Heart left ventricle (tissue), 16 donors: ENCODE measurements around the gene SASS6. TPM values are rescaled to one million over a fixed set of nuclear protein-coding genes. Genes with fewer than 3 reads are reported as not detected.

ENCODE experiments used
- ATAC-seq, 4 donors: fragments of 200-7000 bp; cut with Tn5 transposase; one replicate each; pipeline ENCODE4 v1.9.1; 2020 to 2022; ENCODE audit warnings: moderate library complexity in 4 of 4, mild to moderate bottlenecking in 3 of 4, moderate number of reproducible peaks in 1 of 4
- DNase-seq, 5 donors: peaks; one replicate each; pipeline ENCODE4 v3.0.0-alpha.2; 2020
- H3K27ac ChIP-seq, 12 donors: fragments of 200-600 bp; sonication (generic) in 4 of 12; one replicate each; pipeline versions ENCODE4 v1.5.0 to v1.8.0; 2016 to 2022; ENCODE audit warnings: mild to moderate bottlenecking in 2 of 12
- H3K27me3 ChIP-seq, 9 donors: fragments of 200-600 bp; sonication (generic) in 2 of 9; one replicate each; pipeline versions ENCODE4 v1.5.1 to v1.8.0; 2016 to 2022; ENCODE audit warnings: mild to moderate bottlenecking in 3 of 9
- H3K36me3 ChIP-seq, 9 donors: fragments of 200-600 bp; sonication (generic) in 2 of 9; one replicate each; pipeline versions ENCODE4 v1.5.0 to v1.8.0; 2018 to 2022; ENCODE audit warnings: mild to moderate bottlenecking in 2 of 9
- H3K4me1 ChIP-seq, 12 donors: fragments of 200-600 bp; sonication (generic) in 4 of 12; one replicate each; pipeline versions ENCODE4 v1.5.0 to v1.8.0; 2016 to 2022; ENCODE audit warnings: mild to moderate bottlenecking in 3 of 12
- H3K4me3 ChIP-seq, 12 donors: fragments of 200-600 bp; sonication (generic) in 4 of 12; one replicate each; pipeline versions ENCODE4 v1.5.0 to v1.8.0; 2017 to 2022; ENCODE audit warnings: mild to moderate bottlenecking in 9 of 12, moderate library complexity in 4 of 12
- H3K9me3 ChIP-seq, 12 donors: fragments of 200-600 bp; sonication (generic) in 4 of 12; one replicate each; pipeline versions ENCODE4 v1.5.0 to v1.8.0; 2016 to 2022; ENCODE audit warnings: mild to moderate bottlenecking in 1 of 12
- CTCF ChIP-seq, 12 donors: fragments of 200-600 bp; sonication (generic) in 4 of 12; IDR thresholded peaks; one replicate each; pipeline versions ENCODE4 v1.5.0 to v1.8.0; 2018 to 2022; ENCODE audit warnings: antibody characterized with exemption in 12 of 12, mild to moderate bottlenecking in 5 of 12
- POLR2A ChIP-seq, 2 donors: fragments of 450-650 bp; IDR thresholded peaks; one replicate each; pipeline ENCODE4 v1.6.1; 2017; ENCODE audit warnings: antibody characterized with exemption in 2 of 2, mild to moderate bottlenecking in 2 of 2, moderate library complexity in 2 of 2
- WGBS, 4 donors: extraction: QIAGEN DNeasy Blood & Tissue Kit in 2 of 4; methylation state at CpG; one replicate each; pipeline versions ENCODE4 v1.1.5 to v1.1.7; 2013 to 2018; 5-methylcytosine and 5-hydroxymethylcytosine counted together
- intact Hi-C, 10 donors: fragments of 100-400 bp; cut with DNase I; formaldehyde crosslinking; loops; one replicate each; pipeline versions ENCODE4 v1.11.1 to v1.14.2; 2022
- polyA plus RNA-seq, 2 donors: library from polyadenylated mRNA; stranded (reverse); fragments of 200-250 nt; gene quantifications; one replicate each; pipeline ENCODE4 v1.2.3, GENCODE V29; 2013
- total RNA-seq, 9 donors: library from RNA; depleted of rRNA in 2 of 9; stranded (reverse); fragments of >200 nt in 2 of 9; fragmentation: NEBNext Ultra II Directional in 3 of 9; extraction: Animal tissue kit (Norgen Biotek cat#: 25700) in 3 of 9; gene quantifications; one replicate each; pipeline versions ENCODE4 v1.1.0 to v1.2.4, GENCODE V29; 2016 to 2023
- donor health status: ischemic (EF 13 %, LVEDD 7.1; RV severe dilation, severe dysfunction).
- donor health status: healthy with polysubstance abuse.
- donor health status: DM: no; HTN: yes; CAD: no.
- donor health status: DM: no; HTN: no; CAD: no.
- donor health status: ischemic (EF 25% LVEDD 6.9; RV normal size, moderate dysfunction).
- donor health status: ischemic (EF 25% LVEDD 5.7; RV mildly dilated, moderate dysfunction).
- donor health status: healthy.
- donor health status: DM: yes; HTN: yes; CAD: no.
- donor health status: ischemic (EF 35%, LVEDD 5.7; RV mildly dilated, moderate dysfunction).
- donor health status: nonischemic (EF 11% LVEDD 7.7; RV severe dilation, severe dysfunction).
- donor health status: DM: yes; HTN: yes; CAD: no.
- donor health status: PGD.
- donor health status: ischemic (EF 29% LVEDD 5.4; RV normal size, mild dysfunction).
- donor health status: nonischemic (EF 23%, LVEDD 6.1; RV moderate dilation, normal function).

The SASS6 gene
- total and polyA plus RNA-seq, 11 donors = 1.1 to 2.2 (median 1.6) TPM

DNA sequence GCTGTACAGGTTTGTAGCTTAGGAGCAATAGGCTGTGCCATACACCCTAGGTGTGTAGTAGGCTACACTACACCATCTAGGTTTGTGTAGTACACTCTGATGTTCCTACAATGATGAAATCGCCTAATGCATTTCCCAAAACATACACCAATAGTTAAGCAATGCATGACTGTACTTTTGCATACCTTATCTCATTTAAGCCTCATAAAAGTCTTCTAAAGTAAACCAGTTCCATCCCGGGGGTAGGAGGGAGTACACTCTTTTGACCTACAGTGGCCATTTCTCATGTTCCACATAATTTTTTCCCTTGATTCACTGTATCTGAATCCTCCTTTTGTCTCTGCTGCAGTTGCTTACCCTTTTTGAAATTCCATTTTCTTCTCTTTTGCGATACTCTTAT, 12.4 kb upstream of the SASS6 start:
- Histone ChIP-seq H3K27ac (no peak overlapping the region), H3K9me3 (no peaks in the 10 kb centered on the region), H3K27me3 (no peaks in the 10 kb centered on the region), H3K4me3 (no peak overlapping the region), H3K4me1 (peaks cover 0 to 7% (median 0%) of the 10 kb centered on the region in 12 donors), H3K36me3 (peaks cover 0 to 100% (median 99%) of the 10 kb centered on the region in 9 donors)
- TF ChIP-seq POLR2A (IDR thresholded peaks at IDR 0.05) (no peak), CTCF (IDR thresholded peaks at IDR 0.05) (no peak)
- DNase-seq = no peak
- no peak for ATAC-seq
- WGBS, 4 donors = 92 to 96% (median 95%) methylated on average over 3 of the region's 3 CpGs
- intact Hi-C loops = loop anchor here in 5 of 10 donors (5.0 to 10.0 kb wide), 7 partner anchors 120 to 322 kb away; partner anchors contain the start of gene RTCA (in 1 of the 5)

DNA sequence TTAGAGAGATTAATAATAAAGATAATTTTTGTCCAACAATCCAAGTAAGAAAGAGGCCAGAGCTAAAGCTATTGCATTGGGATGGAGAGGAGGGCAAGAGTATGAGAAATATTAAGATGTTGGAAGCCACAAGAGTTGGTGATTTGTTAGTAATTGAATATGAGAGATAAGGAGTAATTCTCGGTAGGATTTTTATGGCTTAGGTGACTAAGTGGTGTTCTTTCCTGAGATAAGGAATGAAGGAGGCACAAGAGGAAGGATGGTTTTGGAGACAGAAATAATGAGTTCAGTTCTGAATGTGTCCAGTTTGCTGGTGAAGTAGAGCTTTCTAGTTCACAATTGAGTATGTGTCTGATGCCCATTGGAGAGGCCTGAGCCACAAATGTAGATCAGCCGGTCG, 9.6 kb upstream of the SASS6 start:
- H3K4me1 ChIP-seq = peaks cover 0 to 7% (median 0%) of the 10 kb centered on the region in 12 donors
- no peak overlapping the region for H3K27ac ChIP-seq
- WGBS, 4 donors = 59 to 63% (median 60%) methylated on average over 3 of the region's 3 CpGs
- DNase-seq (no peak), ATAC-seq (no peak)
- TF ChIP-seq POLR2A (IDR thresholded peaks at IDR 0.05) = no peak
- H3K9me3 ChIP-seq = no peaks in the 10 kb centered on the region
- no peaks in the 10 kb centered on the region for H3K27me3 ChIP-seq
- intact Hi-C loops = loop anchor here in 5 of 10 donors (10.0 kb wide), 6 partner anchors 122 to 268 kb away; partner anchors contain the start of gene RTCA (in 1 of the 5)
- no peak overlapping the region for H3K4me3 ChIP-seq
- H3K36me3 ChIP-seq = peaks cover 0 to 100% (median 99%) of the 10 kb centered on the region in 9 donors

DNA sequence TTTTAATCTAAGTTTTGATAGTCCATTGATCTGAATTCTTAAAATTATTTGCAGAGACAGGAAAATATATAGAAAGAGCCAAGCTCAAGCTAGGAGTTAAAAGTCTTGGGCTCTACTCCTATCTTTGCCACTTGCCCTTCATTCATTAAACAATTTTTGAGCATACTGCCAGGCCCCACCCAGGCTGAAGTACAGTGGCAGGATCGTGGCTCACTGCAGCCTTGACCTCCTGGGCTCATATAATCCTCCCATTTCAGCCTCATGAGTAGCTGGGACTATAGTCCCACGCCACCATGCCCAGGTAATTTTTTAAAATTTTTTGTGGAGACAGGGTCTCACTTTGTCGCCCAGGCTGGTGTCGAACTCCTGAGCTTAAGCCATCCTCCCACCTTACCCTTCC, 8.5 kb upstream of the SASS6 start:
- intact Hi-C loops = loop anchor here in 5 of 10 donors (10.0 kb wide), 6 partner anchors 124 to 266 kb away; partner anchors contain the start of gene RTCA (in 1 of the 5)
- ATAC-seq (no peak), DNase-seq (no peak)
- TF ChIP-seq CTCF (IDR thresholded peaks at IDR 0.05) (no peak), POLR2A (IDR thresholded peaks at IDR 0.05) (no peak)
- Histone ChIP-seq H3K4me3 (no peak overlapping the region), H3K36me3 (peaks cover 0 to 98% (median 94%) of the 10 kb centered on the region in 9 donors), H3K4me1 (peaks cover 0 to 7% (median 0%) of the 10 kb centered on the region in 12 donors), H3K27ac (no peak overlapping the region), H3K9me3 (no peaks in the 10 kb centered on the region), H3K27me3 (no peaks in the 10 kb centered on the region)
- WGBS, 4 donors = 86 to 93% (median 88%) methylated on average over 4 of the region's 4 CpGs

DNA sequence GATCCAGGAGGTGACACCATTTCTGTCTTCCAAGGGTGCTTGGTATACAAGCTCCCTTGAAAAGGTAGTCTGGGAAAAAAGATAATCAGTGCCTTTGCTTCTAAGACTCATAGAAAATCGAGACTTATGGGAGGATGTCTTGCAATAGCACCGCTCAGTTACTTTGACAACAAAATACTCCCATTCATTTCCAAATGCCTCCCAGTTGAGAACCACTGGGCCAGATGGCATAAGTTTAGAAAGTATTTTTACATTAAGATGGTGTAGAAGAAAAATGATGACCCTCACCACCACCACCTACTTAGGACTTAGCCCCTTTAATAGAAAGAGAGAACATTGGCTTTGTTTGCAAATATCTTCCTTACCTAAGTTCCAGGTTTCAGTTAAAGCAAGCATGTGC, 4.9 kb upstream of the SASS6 start:
- ATAC-seq = no peak
- no peak for DNase-seq
- Histone ChIP-seq H3K36me3 (peaks cover 0 to 67% (median 60%) of the 10 kb centered on the region in 9 donors), H3K4me3 (no peak overlapping the region), H3K9me3 (no peaks in the 10 kb centered on the region), H3K27me3 (no peaks in the 10 kb centered on the region), H3K27ac (no peak overlapping the region), H3K4me1 (peaks cover 0 to 19% (median 15%) of the 10 kb centered on the region in 12 donors)
- WGBS, 4 donors = 92 to 98% (median 98%) methylated on average over 2 of the region's 2 CpGs
- intact Hi-C loops = loop anchor here in 6 of 10 donors (10.0 kb wide), 8 partner anchors 103 to 757 kb away; partner anchors contain the start of genes DBT (in 1 of the 6), EXTL2 (in 1 of the 6), SLC30A7 (in 1 of the 6) and SLC35A3 (in 1 of the 6)
- TF ChIP-seq CTCF (IDR thresholded peaks at IDR 0.05) (no peak), POLR2A (IDR thresholded peaks at IDR 0.05) (no peak)
